HepG2 (cell line): ENCODE results near the gene TUT1. TPM values are rescaled to one million over a fixed set of nuclear protein-coding genes. Genes with fewer than 3 reads are reported as not detected.

Experiments
- ARNT ChIP-seq: fragments of 450-650 bp; IDR thresholded peaks from 2 replicates; pipeline ENCODE4 v1.6.1; 2017
- ASH2L ChIP-seq: fragments of 300-600, 200-600 bp; sonication (generic); IDR thresholded peaks from 2 replicates; pipeline ENCODE4 v1.7.0; 2017; ENCODE audit warnings: low read depth, mild to moderate bottlenecking, moderate library complexity, mixed read lengths, low read length; ENCODE audit not compliant: insufficient read length
- CBX5 ChIP-seq: sonication (generic); formaldehyde crosslinking; IDR thresholded peaks from 2 replicates; pipeline ENCODE4 v1.4.0; 2020; ENCODE audit warnings: missing genetic modification reagents, borderline replicate concordance
- CERS6 ChIP-seq: sonication (generic); formaldehyde crosslinking; IDR thresholded peaks from 2 replicates; pipeline ENCODE4 v1.5.0; 2020; ENCODE audit warnings: missing genetic modification reagents
- ESRRA ChIP-seq: sonication (generic); formaldehyde crosslinking; IDR thresholded peaks from 2 replicates; pipeline ENCODE4 v1.5.1; 2020; ENCODE audit warnings: mild to moderate bottlenecking, low read depth, missing genetic modification reagents
- HMGXB3 ChIP-seq: sonication (generic); formaldehyde crosslinking; IDR thresholded peaks from 2 replicates; pipeline ENCODE4 v1.4.0; 2020; ENCODE audit warnings: missing genetic modification reagents, borderline replicate concordance
- HMGXB4 ChIP-seq, 2 experiments: sonication (generic) in 1 of 2; formaldehyde crosslinking in 1 of 2; IDR thresholded peaks; 2 replicates each; pipeline versions ENCODE4 v1.4.0 to v1.6.1; 2018 to 2020; ENCODE audit warnings: missing genetic modification reagents in 2 of 2, borderline replicate concordance in 1 of 2, low read depth in 1 of 2, mild to moderate bottlenecking in 1 of 2, missing biosample characterization in 1 of 2
- JUN ChIP-seq: sonication (generic); formaldehyde crosslinking; IDR thresholded peaks from 2 replicates; pipeline ENCODE4 v1.4.0; 2020; ENCODE audit warnings: mild to moderate bottlenecking, missing genetic modification reagents
- SSRP1 ChIP-seq: IDR thresholded peaks from 2 replicates; pipeline ENCODE4 v1.6.1; 2016; ENCODE audit warnings: control low read depth
- TCF7 ChIP-seq: sonication (generic); IDR thresholded peaks from 2 replicates; pipeline ENCODE4 v1.6.1; 2016; ENCODE audit warnings: antibody characterized with exemption, low read depth
- ZFP82 ChIP-seq: sonication (generic); formaldehyde crosslinking; IDR thresholded peaks from 2 replicates; pipeline ENCODE4 v1.5.1; 2020; ENCODE audit warnings: mild to moderate bottlenecking, missing genetic modification reagents, borderline replicate concordance
- ZNF672 ChIP-seq: sonication (generic); formaldehyde crosslinking; IDR thresholded peaks from 2 replicates; pipeline ENCODE4 v1.8.1; 2022; ENCODE audit warnings: missing genetic modification reagents
- ZNF710 ChIP-seq: sonication (generic); formaldehyde crosslinking; IDR thresholded peaks from 2 replicates; pipeline ENCODE4 v1.5.0; 2020; ENCODE audit warnings: mild to moderate bottlenecking, missing genetic modification reagents, borderline replicate concordance
- ZNF800 ChIP-seq: sonication (generic); formaldehyde crosslinking; IDR thresholded peaks from 2 replicates; pipeline ENCODE4 v1.4.0; 2020; ENCODE audit warnings: missing genetic modification reagents
- ZNF878 ChIP-seq: sonication (generic); formaldehyde crosslinking; IDR thresholded peaks from 2 replicates; pipeline ENCODE4 v1.8.1; 2023; ENCODE audit warnings: mild to moderate bottlenecking, missing genetic modification reagents, moderate library complexity
- ZSCAN29 ChIP-seq: sonication (generic); formaldehyde crosslinking; conservative IDR thresholded peaks from 2 replicates; pipeline ENCODE4 v1.4.0; 2020; ENCODE audit warnings: mild to moderate bottlenecking, missing genetic modification reagents
- ZSCAN9 ChIP-seq: IDR thresholded peaks from 2 replicates; pipeline ENCODE4 v1.6.1; 2016; ENCODE audit warnings: borderline replicate concordance
- polyA plus RNA-seq, 8 experiments: library from polyadenylated mRNA; depleted of rRNA in 3 of 8; stranded (reverse) in 7 of 8; unstranded in 1 of 8; fragments of >200 nt; fragmentation: Illumina TruSeq in 4 of 8; extraction: Trizol in 4 of 8; gene quantifications; 2 replicates each; pipeline versions ENCODE4 v1.2.1 to v1.2.3, GENCODE V29; 2011 to 2016; ENCODE audit warnings: low read depth in 4 of 8, missing spikeins in 1 of 8, mixed read lengths in 1 of 8; ENCODE audit not compliant: insufficient read depth in 1 of 8
- total RNA-seq, 5 experiments: library from RNA; depleted of rRNA; stranded (reverse); fragments of >200 nt; fragmentation: Illumina TruSeq; extraction: Trizol; gene quantifications; 2 replicates each; pipeline ENCODE4 v1.2.3, GENCODE V29; 2016; ENCODE audit warnings: low read depth in 1 of 5

Gene TUT1
- total and polyA plus RNA-seq, 2 of the 13 experiments (the other 11 are each of a cell fraction or from before 2014, with no cell fraction given) = 9.7 to 14.3 TPM

- peak; percentile 35; the same call in 1 of the 2 replicates for TF ChIP-seq ZNF800 (CRISPR knock-in tag)
- TF ChIP-seq ZNF878 (CRISPR knock-in tag) = peak; percentile 65; the same call in 1 of the 2 replicates
- peak; percentile 28; the same call in 1 of the 2 replicates for TF ChIP-seq HMGXB3 (CRISPR knock-in tag)
- TF ChIP-seq ZNF710 (CRISPR knock-in tag) = peak; percentile 29; the same call in 1 of the 2 replicates
- TF ChIP-seq JUN (CRISPR knock-in tag) = no peak
- no peak for TF ChIP-seq ZSCAN29
- no peak for TF ChIP-seq TCF7
- no peak; the same call in 1 of the 2 replicates for TF ChIP-seq ESRRA (CRISPR knock-in tag)
- TF ChIP-seq ZFP82 (CRISPR knock-in tag) = no peak
- TF ChIP-seq HMGXB4 (CRISPR knock-in tag; IDR thresholded peaks at IDR 0.05; ENCODE audit: borderline replicate concordance in 1 of 2, low read depth in 1 of 2) = peak in 1 of 2 experiments; percentile 71; a peak in 1 of 4 replicates
- no peak for TF ChIP-seq CBX5 (CRISPR knock-in tag)
- no peak for TF ChIP-seq ARNT
- TF ChIP-seq ZNF672 = no peak
- TF ChIP-seq ASH2L = peak; percentile 95
- no peak for TF ChIP-seq CERS6 (CRISPR knock-in tag)
- TF ChIP-seq SSRP1 (CRISPR knock-in tag) = no peak
- peak; percentile 32; the same call in 1 of the 2 replicates for TF ChIP-seq ZSCAN9
Measured at GRCh38 chr11:62573592-62574362, 17.5 kb downstream of the TUT1 start, which contains the start of gene EEF1G (continued).
